Neutrophil (primary cell): ENCODE results near the gene CSTA.

Experiments
- H3K27ac ChIP-seq: fragments of 200-600 bp; sonication (generic); 2 replicates; pipeline ENCODE4 v1.5.1; 2016; ENCODE audit warnings: mild to moderate bottlenecking, moderate library complexity
- H3K27me3 ChIP-seq: fragments of 200-600 bp; sonication (generic); 2 replicates; pipeline ENCODE4 v1.6.0; 2016; ENCODE audit warnings: mild to moderate bottlenecking
- H3K36me3 ChIP-seq: fragments of 200-600 bp; sonication (generic); 2 replicates; pipeline ENCODE4 v1.5.1; 2017
- H3K4me1 ChIP-seq, 2 experiments: fragments of 200-600 bp in 1 of 2; sonication (generic) in 1 of 2; 1 replicate in 1 of 2; 2 replicates in 1 of 2; pipeline versions ENCODE4 v1.5.1 to v1.6.1; 2013 to 2016; ENCODE audit warnings: low read depth in 1 of 2, low read length in 1 of 2, mild to moderate bottlenecking in 1 of 2, moderate library complexity in 1 of 2; ENCODE audit not compliant: control insufficient read depth in 1 of 2, insufficient read depth in 1 of 2
- H3K4me3 ChIP-seq, 2 experiments: fragments of 200-600 bp in 1 of 2; sonication (generic) in 1 of 2; 1 replicate in 1 of 2; 2 replicates in 1 of 2; pipeline ENCODE4 v1.5.1; 2013 to 2016; ENCODE audit warnings: low read depth in 1 of 2, low read length in 1 of 2, mild to moderate bottlenecking in 1 of 2, moderate library complexity in 1 of 2
- H3K9me3 ChIP-seq: fragments of 200-600 bp; sonication (generic); 2 replicates; pipeline ENCODE4 v1.5.1; 2016
- CTCF ChIP-seq: fragments of 200-600 bp; sonication (generic); IDR thresholded peaks from 2 replicates; pipeline ENCODE4 v1.5.1; 2016; ENCODE audit warnings: antibody characterized with exemption

CSTA gene

DNA sequence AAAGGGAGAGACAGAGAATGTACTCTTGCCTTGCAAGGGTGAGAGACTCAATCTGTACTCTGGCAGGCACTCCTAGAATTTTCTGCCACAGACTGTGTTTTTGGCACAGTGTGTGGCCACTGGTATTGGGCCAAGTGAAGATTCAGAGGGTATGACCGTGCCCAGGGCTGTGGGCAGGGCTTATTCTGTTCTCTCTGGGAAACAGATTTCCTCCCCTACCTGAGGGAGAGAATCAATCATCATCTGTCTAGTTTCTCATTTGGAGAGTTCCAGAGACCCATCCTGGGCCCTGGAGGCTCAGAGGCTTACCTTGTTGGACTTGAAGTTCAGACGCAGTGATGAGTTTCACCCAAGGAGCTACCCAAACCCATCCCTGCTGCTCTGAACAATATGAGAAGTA, 28.2 kb downstream of the CSTA start:
- TF ChIP-seq CTCF, result no peak
- Histone ChIP-seq H3K27ac (no peak overlapping the region), H3K4me1 (peaks cover 10 to 16% of the 10 kb centered on the region in 2 experiments), H3K9me3 (no peaks in the 10 kb centered on the region), H3K36me3 (no peaks in the 10 kb centered on the region), H3K4me3 (no peak overlapping the region), H3K27me3 (no peaks in the 10 kb centered on the region)

DNA sequence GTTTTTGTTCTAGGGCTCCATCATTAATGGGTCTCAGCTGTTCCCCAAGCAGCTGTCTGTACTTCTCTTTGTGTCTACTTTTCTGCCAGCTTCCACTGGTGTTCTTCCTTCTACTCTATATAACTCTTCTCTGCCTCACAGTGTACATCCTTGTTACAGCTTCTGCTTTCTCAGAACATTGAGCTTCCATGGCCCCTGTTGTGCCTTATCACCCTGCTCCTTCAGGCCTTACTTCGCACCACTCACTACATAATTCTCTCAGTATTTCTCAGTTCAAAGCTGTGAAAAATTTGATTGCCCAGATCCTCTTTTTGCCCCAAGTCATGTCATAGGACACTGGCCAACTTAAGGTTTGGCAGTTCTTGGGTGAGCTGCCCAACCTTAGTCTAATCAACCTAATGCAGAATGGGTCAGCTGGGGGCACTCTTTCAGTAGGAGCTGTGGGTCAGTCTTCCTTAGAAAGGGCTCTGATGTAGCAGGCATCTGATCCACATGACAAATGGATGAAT, 28.9 kb downstream of the CSTA start:
- Histone ChIP-seq H3K9me3 (no peaks in the 10 kb centered on the region), H3K4me1 (peaks cover 10 to 16% of the 10 kb centered on the region in 2 experiments), H3K4me3 (no peak overlapping the region), H3K36me3 (no peaks in the 10 kb centered on the region), H3K27ac (no peak overlapping the region), H3K27me3 (no peaks in the 10 kb centered on the region)
- TF ChIP-seq CTCF, result no peak

DNA sequence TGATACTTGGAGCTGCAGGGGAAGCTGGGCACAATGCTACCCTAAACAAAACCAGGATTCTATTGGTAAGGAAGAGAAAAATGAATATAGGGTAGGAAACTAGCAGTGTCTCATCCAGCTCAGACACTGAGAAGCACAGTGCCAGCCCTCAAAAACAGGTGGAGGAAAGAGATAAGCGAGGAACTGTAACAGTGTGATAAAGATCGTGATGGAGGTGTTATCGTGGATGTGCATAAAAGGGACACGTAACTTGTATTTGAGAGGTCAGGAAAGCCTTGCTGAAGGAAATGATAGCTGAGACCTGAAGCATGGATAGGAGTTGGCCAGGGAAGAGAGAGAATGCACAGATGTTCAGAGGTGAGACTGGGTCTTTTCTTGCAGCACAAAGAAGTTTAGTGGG, 30.6 kb downstream of the CSTA start:
- H3K4me1 ChIP-seq, result peaks cover 10 to 16% of the 10 kb centered on the region in 2 experiments
- H3K4me3 ChIP-seq, result no peak overlapping the region
- H3K27me3 ChIP-seq, result no peaks in the 10 kb centered on the region
- TF ChIP-seq CTCF, result no peak
- no peaks in the 10 kb centered on the region for H3K36me3 ChIP-seq
- peak overlapping the region; percentile 40 for H3K27ac ChIP-seq
- no peaks in the 10 kb centered on the region for H3K9me3 ChIP-seq

DNA sequence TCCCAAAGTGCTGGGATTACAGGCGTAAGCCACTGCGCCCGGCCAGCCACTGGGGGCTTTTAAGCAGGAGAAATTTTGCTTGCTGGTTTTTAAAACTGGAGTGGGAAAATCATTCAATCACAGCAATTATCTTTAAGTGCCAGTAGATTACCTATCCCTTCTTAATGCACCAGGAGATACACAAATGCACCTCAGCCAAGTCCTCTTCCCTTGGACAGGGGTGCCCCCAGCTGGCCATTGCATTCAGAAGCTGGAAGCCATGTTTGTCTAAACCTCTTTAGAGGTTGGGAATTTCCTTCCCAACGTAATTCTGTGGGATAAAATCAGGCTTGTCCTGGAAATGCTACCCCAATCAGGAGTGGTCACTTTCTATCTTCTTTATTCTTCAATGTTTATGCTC, 31.4 kb downstream of the CSTA start:
- no peaks in the 10 kb centered on the region for H3K9me3 ChIP-seq
- H3K27ac ChIP-seq, result no peak overlapping the region
- H3K4me1 ChIP-seq, result peaks cover 10 to 16% of the 10 kb centered on the region in 2 experiments
- H3K36me3 ChIP-seq, result no peaks in the 10 kb centered on the region
- H3K4me3 ChIP-seq, result no peak overlapping the region
- H3K27me3 ChIP-seq, result no peaks in the 10 kb centered on the region
- no peak for TF ChIP-seq CTCF

- H3K36me3 ChIP-seq, result no peaks in the 10 kb centered on the region
- H3K27ac ChIP-seq, result no peak overlapping the region
- no peak for TF ChIP-seq CTCF
- peaks cover 10 to 16% of the 10 kb centered on the region in 2 experiments for H3K4me1 ChIP-seq
- H3K4me3 ChIP-seq, result no peak overlapping the region
- no peaks in the 10 kb centered on the region for H3K27me3 ChIP-seq
- no peaks in the 10 kb centered on the region for H3K9me3 ChIP-seq
These were observed 33.0 kb downstream of the CSTA start for GRCh38 chr3:122357828-122358702.
